Hepatocyte (in vitro differentiated cells): ENCODE data around the gene CBLIF. TPM values are rescaled to one million over a fixed set of nuclear protein-coding genes. Genes with fewer than 3 reads are reported as not detected.

ENCODE experiments used
- DNase-seq: peaks from one replicate; pipeline ENCODE4 v3.0.0-alpha.2; 2016; ENCODE audit warnings: low spot score
- H2AFZ ChIP-seq: fragments of 200-600 bp; sonication (generic); 2 replicates; pipeline ENCODE4 v1.6.0; 2016; ENCODE audit warnings: antibody characterized with exemption, mild to moderate bottlenecking
- H3K27ac ChIP-seq: fragments of 200-600 bp; sonication (generic); 2 replicates; pipeline ENCODE4 v1.5.1; 2016; ENCODE audit warnings: mild to moderate bottlenecking
- H3K27me3 ChIP-seq: fragments of 200-600 bp; sonication (generic); 2 replicates; pipeline ENCODE4 v1.6.1; 2016
- H3K36me3 ChIP-seq: fragments of 200-600 bp; sonication (generic); replicated peaks from 2 replicates; pipeline ENCODE4 v1.5.1; 2016; ENCODE audit warnings: low read depth; ENCODE audit not compliant: insufficient read depth
- H3K4me1 ChIP-seq: fragments of 200-600 bp; sonication (generic); 2 replicates; pipeline ENCODE4 v1.5.1; 2016; ENCODE audit warnings: mild to moderate bottlenecking, moderate library complexity; ENCODE audit not compliant: insufficient read depth
- H3K4me2 ChIP-seq: fragments of 200-600 bp; sonication (generic); 2 replicates; pipeline ENCODE4 v1.6.0; 2016
- H3K4me3 ChIP-seq: fragments of 200-600 bp; sonication (generic); 2 replicates; pipeline ENCODE4 v1.5.1; 2016; ENCODE audit warnings: mild to moderate bottlenecking
- H3K79me2 ChIP-seq: fragments of 200-600 bp; sonication (generic); 2 replicates; pipeline ENCODE4 v1.6.0; 2017; ENCODE audit warnings: mild to moderate bottlenecking
- H3K9me2 ChIP-seq: fragments of 200-600 bp; sonication (generic); replicated peaks from 2 replicates; pipeline ENCODE4 v1.6.0; 2017; ENCODE audit warnings: mild to moderate bottlenecking; ENCODE audit not compliant: insufficient read depth
- H3K9me3 ChIP-seq: fragments of 200-600 bp; sonication (generic); 2 replicates; pipeline ENCODE4 v1.5.1; 2016; ENCODE audit warnings: low read depth, mild to moderate bottlenecking
- H4K20me1 ChIP-seq: fragments of 200-600 bp; sonication (generic); 2 replicates; pipeline ENCODE4 v1.6.0; 2016; ENCODE audit warnings: mild to moderate bottlenecking; ENCODE audit not compliant: insufficient read depth, poor library complexity, severe bottlenecking
- EZH2 ChIP-seq: fragments of 200-600 bp; sonication (generic); IDR thresholded peaks from 2 replicates; pipeline ENCODE4 v1.6.1; 2016; ENCODE audit warnings: antibody characterized with exemption, mild to moderate bottlenecking, borderline replicate concordance
- EZH2phosphoT487 ChIP-seq: fragments of 200-600 bp; sonication (generic); IDR thresholded peaks from one replicate; pipeline ENCODE4 v1.6.1; 2018; ENCODE audit warnings: antibody characterized with exemption, mild to moderate bottlenecking, low read depth, moderate library complexity; ENCODE audit not compliant: unreplicated experiment, severe bottlenecking
- WGBS: methylation state at CpG from one replicate; pipeline ENCODE4 v1.1.6; 2016; ENCODE audit warnings: low lambda C conversion rate; ENCODE audit errors: missing lambda C conversion rate; 5-methylcytosine and 5-hydroxymethylcytosine counted together
- polyA plus RNA-seq: library from polyadenylated mRNA; unstranded; fragments of >200 nt; fragmentation: Nextera tagmentation; extraction: Ambion mirVana; gene quantifications from 2 replicates; pipeline ENCODE4 v1.2.1, GENCODE V29; 2016
- total RNA-seq: library from RNA; depleted of rRNA; stranded (reverse); fragments of >200 nt; gene quantifications from 2 replicates; pipeline ENCODE4 v1.2.3, GENCODE V29; 2014
- TF ChIP-seq, protein P1 (sequence below): fragments of 200-600 bp; sonication (generic); IDR thresholded peaks from 2 replicates; pipeline ENCODE4 v1.5.1; 2016; ENCODE audit warnings: antibody characterized with exemption, mild to moderate bottlenecking; ENCODE audit not compliant: poor library complexity

The CBLIF gene
- total and polyA plus RNA-seq, 2 experiments from 2014 or later = 45.2 to 60.8 TPM

DNA sequence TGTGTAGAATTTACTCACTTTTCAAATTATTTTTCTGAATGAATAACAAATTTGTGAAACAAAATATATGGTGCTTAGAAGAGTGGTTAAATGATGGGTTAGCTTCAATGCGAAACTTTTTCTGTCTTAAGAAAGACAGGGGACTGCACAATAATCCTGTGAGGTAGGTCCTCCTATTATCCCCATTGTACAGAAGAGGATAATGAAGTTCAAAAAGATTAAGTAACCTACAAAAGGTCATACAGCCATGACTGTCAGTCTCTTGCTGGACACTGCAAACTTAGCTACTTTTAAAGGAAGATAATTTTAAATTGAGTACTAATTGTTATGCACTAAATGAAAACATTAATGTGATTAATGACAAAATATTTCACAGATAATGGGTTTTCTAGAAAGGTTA, 38.3 kb upstream of the CBLIF start:
- H3K27ac ChIP-seq = no peak overlapping the region
- no peaks in the 10 kb centered on the region for H3K4me1 ChIP-seq
- no peak for DNase-seq
- H3K4me2 ChIP-seq = no peak overlapping the region
- H3K9me2 ChIP-seq = no peaks in the 10 kb centered on the region
- H4K20me1 ChIP-seq = no peaks in the 10 kb centered on the region
- no peak overlapping the region for H2AFZ ChIP-seq
- H3K4me3 ChIP-seq = no peak overlapping the region
- H3K9me3 ChIP-seq = no peaks in the 10 kb centered on the region
- H3K27me3 ChIP-seq = no peaks in the 10 kb centered on the region
- H3K36me3 ChIP-seq = no peaks in the 10 kb centered on the region
- WGBS = 92% methylated on average over 1 of the region's 1 CpG
- TF ChIP-seq, protein P1, sequence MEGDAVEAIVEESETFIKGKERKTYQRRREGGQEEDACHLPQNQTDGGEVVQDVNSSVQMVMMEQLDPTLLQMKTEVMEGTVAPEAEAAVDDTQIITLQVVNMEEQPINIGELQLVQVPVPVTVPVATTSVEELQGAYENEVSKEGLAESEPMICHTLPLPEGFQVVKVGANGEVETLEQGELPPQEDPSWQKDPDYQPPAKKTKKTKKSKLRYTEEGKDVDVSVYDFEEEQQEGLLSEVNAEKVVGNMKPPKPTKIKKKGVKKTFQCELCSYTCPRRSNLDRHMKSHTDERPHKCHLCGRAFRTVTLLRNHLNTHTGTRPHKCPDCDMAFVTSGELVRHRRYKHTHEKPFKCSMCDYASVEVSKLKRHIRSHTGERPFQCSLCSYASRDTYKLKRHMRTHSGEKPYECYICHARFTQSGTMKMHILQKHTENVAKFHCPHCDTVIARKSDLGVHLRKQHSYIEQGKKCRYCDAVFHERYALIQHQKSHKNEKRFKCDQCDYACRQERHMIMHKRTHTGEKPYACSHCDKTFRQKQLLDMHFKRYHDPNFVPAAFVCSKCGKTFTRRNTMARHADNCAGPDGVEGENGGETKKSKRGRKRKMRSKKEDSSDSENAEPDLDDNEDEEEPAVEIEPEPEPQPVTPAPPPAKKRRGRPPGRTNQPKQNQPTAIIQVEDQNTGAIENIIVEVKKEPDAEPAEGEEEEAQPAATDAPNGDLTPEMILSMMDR = no peak
- H3K79me2 ChIP-seq = no peaks in the 10 kb centered on the region

DNA sequence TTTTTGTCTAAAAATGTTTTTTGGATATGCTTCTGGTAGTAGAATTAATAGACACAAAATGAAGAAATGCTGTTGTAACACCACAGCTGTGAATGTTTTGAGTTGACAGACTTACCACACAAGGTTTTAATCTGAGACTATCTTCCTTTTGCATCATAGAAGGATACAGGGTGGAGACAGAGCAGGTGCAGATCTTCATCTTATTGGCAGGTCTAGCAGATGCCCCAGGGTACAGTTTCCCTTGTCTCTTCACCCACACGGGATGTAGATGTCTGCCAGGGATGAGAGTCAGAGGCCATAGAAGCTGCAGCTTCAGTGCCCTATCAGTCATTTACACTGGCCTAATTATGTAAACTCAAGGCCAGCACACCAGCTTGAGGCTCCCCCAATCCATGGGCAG, 34.3 kb upstream of the CBLIF start:
- 88% methylated on average over 1 of the region's 1 CpG for WGBS

DNA sequence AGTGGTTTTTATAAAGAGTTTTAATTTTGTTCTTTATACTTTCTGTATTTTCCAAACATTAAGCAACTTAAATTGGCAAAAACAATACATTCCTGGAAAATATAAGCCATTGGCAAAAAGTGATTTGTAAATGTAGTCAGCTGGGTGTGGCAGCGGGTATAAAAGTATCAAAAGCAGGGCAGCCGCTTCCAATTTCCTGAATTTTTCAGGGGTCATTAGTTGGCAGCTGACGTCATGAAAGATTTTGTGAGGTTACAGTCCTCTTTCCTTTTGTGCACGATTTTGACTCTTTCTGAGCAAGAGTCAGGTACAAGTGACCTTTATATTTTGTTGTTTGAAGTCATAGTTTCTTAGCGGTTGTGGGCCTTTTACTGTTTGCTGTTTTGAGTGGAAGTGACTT, 33.3 kb upstream of the CBLIF start, which contains the start of gene OOSP3:
Gene OOSP3, plus strand, starts transcription at position 208 of the 400 bp plus-strand sequence. Its CDS starts 27 bp downstream, at position 235.
- Histone ChIP-seq H3K36me3 (no peaks in the 10 kb centered on the region), H3K9me2 (no peaks in the 10 kb centered on the region), H4K20me1 (no peaks in the 10 kb centered on the region), H2AFZ (no peak within 1 kb of the TSS), H3K4me3 (no peak within 1 kb of the TSS), H3K27me3 (no peaks in the 10 kb centered on the region), H3K27ac (no peak within 1 kb of the TSS), H3K4me1 (peaks cover 7% of the 10 kb centered on the region), H3K79me2 (no peaks in the 10 kb centered on the region), H3K4me2 (no peak within 1 kb of the TSS), H3K9me3 (no peaks in the 10 kb centered on the region)
- TF ChIP-seq EZH2phosphoT487 (no peak), EZH2 (no peak)
- TF ChIP-seq, protein P1 = no peak
- WGBS = 87% methylated on average over 5 of the region's 5 CpGs
- no peak for DNase-seq

More for the DNA sequence above, 34.3 kb upstream of the CBLIF start:
- Histone ChIP-seq H3K9me2 (no peaks in the 10 kb centered on the region), H3K27ac (no peak overlapping the region), H3K9me3 (no peaks in the 10 kb centered on the region), H3K4me1 (peaks cover 7% of the 10 kb centered on the region), H3K79me2 (no peaks in the 10 kb centered on the region), H4K20me1 (no peaks in the 10 kb centered on the region), H3K4me2 (no peak overlapping the region), H3K4me3 (no peak overlapping the region), H3K27me3 (no peaks in the 10 kb centered on the region), H3K36me3 (no peaks in the 10 kb centered on the region), H2AFZ (no peak overlapping the region)
- TF ChIP-seq EZH2 = no peak
- TF ChIP-seq, protein P1 = no peak
- TF ChIP-seq EZH2phosphoT487 = no peak
- DNase-seq = no peak

- Histone ChIP-seq H3K36me3 (no peaks in the 10 kb centered on the region), H3K27ac (no peak overlapping the region), H2AFZ (no peak overlapping the region), H3K4me3 (no peak overlapping the region), H3K4me2 (no peak overlapping the region), H3K79me2 (no peaks in the 10 kb centered on the region), H4K20me1 (no peaks in the 10 kb centered on the region), H3K9me2 (no peaks in the 10 kb centered on the region), H3K4me1 (peaks cover 7% of the 10 kb centered on the region), H3K9me3 (no peaks in the 10 kb centered on the region), H3K27me3 (no peaks in the 10 kb centered on the region)
- TF ChIP-seq EZH2 = no peak
- TF ChIP-seq, protein P1 = no peak
- TF ChIP-seq EZH2phosphoT487 = no peak
- no peak for DNase-seq
Observed at GRCh38 chr11:59877784-59878183, 32.5 kb upstream of the CBLIF start.
